SU-DHL-6 (cell line): ENCODE results near the gene HIPK2.

Experiments
- H2AFZ ChIP-seq: fragments of 200-600 bp; sonication (generic); 2 replicates; pipeline ENCODE4 v1.6.1; 2014; ENCODE audit warnings: low read depth, mild to moderate bottlenecking, moderate library complexity, mixed read lengths, antibody characterized with exemption, low read length; ENCODE audit not compliant: severe bottlenecking
- H3F3A ChIP-seq: fragments of 200-600 bp; shearing (Covaris generic); 2 replicates; pipeline ENCODE4 v1.6.0; 2016; ENCODE audit warnings: antibody characterized with exemption, mild to moderate bottlenecking; ENCODE audit not compliant: insufficient read depth
- H3K27ac ChIP-seq: fragments of 200-600 bp; sonication (generic); 2 replicates; pipeline ENCODE4 v1.5.1; 2016; ENCODE audit warnings: low read depth, mild to moderate bottlenecking, low read length, moderate library complexity, mixed read lengths
- H3K27me3 ChIP-seq: fragments of 200-600 bp; sonication (generic), shearing (Covaris generic); 2 replicates; pipeline ENCODE4 v1.6.0; 2014; ENCODE audit warnings: mild to moderate bottlenecking, low read length
- H3K36me3 ChIP-seq: fragments of 200-600 bp; sonication (generic); 2 replicates; pipeline ENCODE4 v1.6.1; 2014; ENCODE audit warnings: mild to moderate bottlenecking, low read length, mixed read lengths
- H3K4me2 ChIP-seq: fragments of 300-600, 200-600 bp; shearing (Covaris generic), sonication (generic); 2 replicates; pipeline ENCODE4 v1.6.0; 2014; ENCODE audit warnings: low read length, low read depth, mild to moderate bottlenecking; ENCODE audit not compliant: poor library complexity, severe bottlenecking
- H3K4me3 ChIP-seq: fragments of 200-600 bp; sonication (generic); 2 replicates; pipeline ENCODE4 v1.5.1; 2014; ENCODE audit warnings: antibody characterized with exemption, low read length, mild to moderate bottlenecking, mixed read lengths; ENCODE audit not compliant: insufficient read depth, poor library complexity, severe bottlenecking
- H3K79me2 ChIP-seq: fragments of 200-600 bp; sonication (generic); 2 replicates; pipeline ENCODE4 v1.6.1; 2014; ENCODE audit warnings: mild to moderate bottlenecking, low read length, moderate library complexity; ENCODE audit not compliant: insufficient read depth
- H3K9ac ChIP-seq: fragments of 200-600 bp; sonication (generic); 2 replicates; pipeline ENCODE4 v1.7.0; 2014; ENCODE audit warnings: mild to moderate bottlenecking, low read length
- H3K9me2 ChIP-seq: fragments of 200-600 bp; sonication (generic); replicated peaks from 2 replicates; pipeline ENCODE4 v1.6.1; 2014; ENCODE audit warnings: low read length; ENCODE audit not compliant: insufficient read depth
- H3K9me3 ChIP-seq: fragments of 200-600 bp; sonication (generic); 2 replicates; pipeline ENCODE4 v1.6.1; 2014; ENCODE audit warnings: low read length, mixed read lengths; ENCODE audit not compliant: insufficient read depth
- H4K20me1 ChIP-seq: fragments of 200-600 bp; sonication (generic); 2 replicates; pipeline ENCODE4 v1.6.1; 2014; ENCODE audit warnings: low read depth, mild to moderate bottlenecking, antibody characterized with exemption, low read length, moderate library complexity, mixed read lengths
- CTCF ChIP-seq: fragments of 200-600 bp; sonication (generic); IDR thresholded peaks from one replicate; pipeline ENCODE4 v1.5.1; 2017; ENCODE audit warnings: antibody characterized with exemption, mild to moderate bottlenecking, low read length, moderate library complexity; ENCODE audit not compliant: insufficient read depth, poor library complexity, severe bottlenecking
- EZH2phosphoT487 ChIP-seq: fragments of 200-600 bp; sonication (generic), shearing (Covaris generic); conservative IDR thresholded peaks from 2 replicates; pipeline ENCODE4 v1.6.1; 2018; ENCODE audit warnings: mild to moderate bottlenecking, antibody characterized with exemption, low read length, moderate library complexity, mixed read lengths

Gene HIPK2

GRCh38 chr7:139817249-139817648, 39.5 kb upstream of the HIPK2 start:
- Histone ChIP-seq H3K4me3 (no peak overlapping the region), H4K20me1 (no peaks in the 10 kb centered on the region), H3K4me2 (no peak overlapping the region), H3K9me3 (no peaks in the 10 kb centered on the region), H3K9me2 (no peaks in the 10 kb centered on the region), H3K27ac (no peak overlapping the region), H3K79me2 (no peaks in the 10 kb centered on the region), H3K9ac (no peak overlapping the region), H2AFZ (no peak overlapping the region), H3K36me3 (no peaks in the 10 kb centered on the region), H3F3A (no peaks in the 10 kb centered on the region), H3K27me3 (no peaks in the 10 kb centered on the region)
- TF ChIP-seq EZH2phosphoT487, result no peak

- Histone ChIP-seq H3K27ac (no peak overlapping the region), H3K4me2 (no peak overlapping the region), H3F3A (no peaks in the 10 kb centered on the region), H4K20me1 (no peaks in the 10 kb centered on the region), H3K27me3 (no peaks in the 10 kb centered on the region), H3K9me3 (no peaks in the 10 kb centered on the region), H3K9me2 (no peaks in the 10 kb centered on the region), H2AFZ (no peak overlapping the region), H3K4me3 (no peak overlapping the region), H3K36me3 (no peaks in the 10 kb centered on the region), H3K79me2 (no peaks in the 10 kb centered on the region), H3K9ac (no peak overlapping the region)
- TF ChIP-seq CTCF (no peak), EZH2phosphoT487 (no peak)
Observed at GRCh38 chr7:139813689-139814088, 35.9 kb upstream of the HIPK2 start.

GRCh38 chr7:139813151-139813550, 35.4 kb upstream of the HIPK2 start:
- no peaks in the 10 kb centered on the region for H3K9me3 ChIP-seq
- H3K79me2 ChIP-seq, result no peaks in the 10 kb centered on the region
- H3K27me3 ChIP-seq, result no peaks in the 10 kb centered on the region
- no peak overlapping the region for H3K27ac ChIP-seq
- no peaks in the 10 kb centered on the region for H3F3A ChIP-seq
- H3K9me2 ChIP-seq, result no peaks in the 10 kb centered on the region
- H4K20me1 ChIP-seq, result no peaks in the 10 kb centered on the region
- H2AFZ ChIP-seq, result no peak overlapping the region
- TF ChIP-seq EZH2phosphoT487 (no peak), CTCF (no peak)
- no peaks in the 10 kb centered on the region for H3K36me3 ChIP-seq
- H3K4me3 ChIP-seq, result no peak overlapping the region
- H3K9ac ChIP-seq, result no peak overlapping the region
- no peak overlapping the region for H3K4me2 ChIP-seq

GRCh38 chr7:139811066-139811465, 33.3 kb upstream of the HIPK2 start:
- Histone ChIP-seq H3K4me2 (no peak overlapping the region), H4K20me1 (no peaks in the 10 kb centered on the region), H3K4me3 (no peak overlapping the region), H2AFZ (no peak overlapping the region), H3K9me2 (no peaks in the 10 kb centered on the region), H3F3A (no peaks in the 10 kb centered on the region), H3K27ac (no peak overlapping the region), H3K9me3 (no peaks in the 10 kb centered on the region), H3K36me3 (no peaks in the 10 kb centered on the region), H3K79me2 (no peaks in the 10 kb centered on the region), H3K27me3 (no peaks in the 10 kb centered on the region), H3K9ac (no peak overlapping the region)
- no peak for TF ChIP-seq EZH2phosphoT487
- TF ChIP-seq CTCF, result no peak
